GOT3 (cell line): ENCODE measurements around the gene SORCS2.

ENCODE experiments used
- DNase-seq: peaks from one replicate; lab custom pipeline; 2025; ENCODE audit warnings: mixed read lengths; lab: John Stamatoyannopoulos, UW

SORCS2 gene

GRCh38 chr4:7338876-7339623 is 146.7 kb downstream of the SORCS2 start:
- DNase-seq, result no peak

- DNase-seq, result no peak
Observed at GRCh38 chr4:7339751-7340552, 147.6 kb downstream of the SORCS2 start.

GRCh38 chr4:7340553-7341433 is 148.5 kb downstream of the SORCS2 start:
- DNase-seq, result no peak

GRCh38 chr4:7341491-7342222 is 149.3 kb downstream of the SORCS2 start:
- no peak for DNase-seq

- DNase-seq, result no peak
Observed at GRCh38 chr4:7342223-7343080, 150.1 kb downstream of the SORCS2 start.

- no peak for DNase-seq
Observed at GRCh38 chr4:7343081-7343655, 150.8 kb downstream of the SORCS2 start.

- DNase-seq, result no peak
Observed at GRCh38 chr4:7343950-7344349, 151.6 kb downstream of the SORCS2 start.

- DNase-seq, result no peak
Observed at GRCh38 chr4:7344636-7345155, 152.4 kb downstream of the SORCS2 start.

GRCh38 chr4:7347981-7348380 is 155.6 kb downstream of the SORCS2 start:
- no peak for DNase-seq

GRCh38 chr4:7348946-7349900 is 156.9 kb downstream of the SORCS2 start:
- no peak for DNase-seq

- no peak for DNase-seq
Observed at GRCh38 chr4:7350396-7350795, 158.1 kb downstream of the SORCS2 start.

GRCh38 chr4:7351014-7351413 is 158.7 kb downstream of the SORCS2 start:
- DNase-seq, result no peak

GRCh38 chr4:7352486-7352885 is 160.1 kb downstream of the SORCS2 start:
- no peak for DNase-seq

- no peak for DNase-seq
Observed at GRCh38 chr4:7353046-7353790, 160.9 kb downstream of the SORCS2 start.

GRCh38 chr4:7353846-7354610 is 161.7 kb downstream of the SORCS2 start:
- no peak for DNase-seq

- no peak for DNase-seq
Observed at GRCh38 chr4:7354927-7355326, 162.6 kb downstream of the SORCS2 start.

GRCh38 chr4:7355795-7356194 is 163.5 kb downstream of the SORCS2 start:
- DNase-seq, result no peak
